ENCODE measurements around the gene TTC21A.
A peak's percentile ranks its signal among the peaks of the same experiment; 100 is the strongest.

Gene TTC21A

GRCh38 chr3:39140341-39140971 is 33.0 kb downstream of the TTC21A start:
- no peak for DNase-seq

GRCh38 chr3:39141171-39141995 is 33.9 kb downstream of the TTC21A start:
- DNase-seq = no peak

- DNase-seq = no peak
Measured at GRCh38 chr3:39142067-39142466, 34.6 kb downstream of the TTC21A start.

- no peak for DNase-seq
Measured at GRCh38 chr3:39143051-39143885, 35.8 kb downstream of the TTC21A start.

GRCh38 chr3:39144095-39144747 is 36.7 kb downstream of the TTC21A start:
- no peak for DNase-seq

- DNase-seq = no peak
Measured at GRCh38 chr3:39144748-39145380, 37.4 kb downstream of the TTC21A start.

GRCh38 chr3:39146083-39146501 is 38.6 kb downstream of the TTC21A start:
- no peak for DNase-seq

- no peak for DNase-seq
Measured at GRCh38 chr3:39146611-39147591, 39.4 kb downstream of the TTC21A start.

GRCh38 chr3:39147711-39148434 is 40.4 kb downstream of the TTC21A start:
- DNase-seq = no peak

- no peak for DNase-seq
Measured at GRCh38 chr3:39148435-39149058, 41.1 kb downstream of the TTC21A start.

GRCh38 chr3:39149059-39149455 is 41.6 kb downstream of the TTC21A start:
- no peak for DNase-seq

- no peak for DNase-seq
Measured at GRCh38 chr3:39149498-39150147, 42.1 kb downstream of the TTC21A start.

- peak; percentile 47 for DNase-seq
Measured at GRCh38 chr3:39150148-39150802, 42.8 kb downstream of the TTC21A start.

- no peak for DNase-seq
Measured at GRCh38 chr3:39150803-39151631, 43.5 kb downstream of the TTC21A start.

- no peak for DNase-seq
Measured at GRCh38 chr3:39153977-39154279, 46.4 kb downstream of the TTC21A start.

GRCh38 chr3:39154280-39155021 is 47.0 kb downstream of the TTC21A start:
- DNase-seq = no peak

GRCh38 chr3:39156421-39156820 is 48.9 kb downstream of the TTC21A start:
- DNase-seq = no peak
